ENCODE measurements around the gene OCA2.

The OCA2 gene

DNA sequence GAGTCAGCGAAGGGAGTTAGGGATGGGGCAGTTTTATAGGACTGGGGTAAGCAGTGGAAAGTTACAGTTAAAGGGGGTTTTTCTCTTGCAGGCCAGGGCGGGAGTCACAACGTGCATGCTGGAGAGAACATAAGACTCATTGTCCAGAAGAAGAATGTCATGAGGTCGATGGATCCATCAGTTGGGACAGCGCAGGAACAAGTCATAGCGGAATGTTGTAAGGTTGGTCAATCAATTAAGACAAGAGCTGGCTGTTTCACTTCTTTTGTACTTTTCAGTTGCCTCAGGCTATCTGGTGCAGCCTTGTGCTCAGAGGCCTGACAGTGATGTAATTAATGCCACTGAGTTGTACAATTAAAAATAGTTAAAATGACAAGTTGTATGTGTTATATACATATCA lies 165.6 kb downstream of the OCA2 start:
- no peak for DNase-seq

DNA sequence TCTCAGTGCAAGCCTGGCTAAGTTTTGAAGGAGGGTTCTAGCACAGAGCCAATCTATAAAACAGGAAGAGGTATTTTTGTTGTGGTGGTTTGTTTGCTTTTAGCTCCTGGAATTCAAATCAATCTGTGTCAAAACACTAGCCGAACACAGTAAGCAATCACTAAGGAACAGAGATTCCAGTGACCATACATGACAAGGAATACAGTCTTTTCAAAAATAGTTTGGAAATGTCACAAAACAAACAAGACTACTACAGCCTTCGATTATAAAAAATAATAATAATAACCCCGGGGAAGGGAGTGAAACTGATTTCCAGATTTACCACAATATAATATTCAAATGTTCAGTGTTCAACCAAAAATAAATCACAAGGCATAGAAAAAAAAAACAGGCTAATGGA lies 166.5 kb downstream of the OCA2 start:
- DNase-seq = no peak

DNA sequence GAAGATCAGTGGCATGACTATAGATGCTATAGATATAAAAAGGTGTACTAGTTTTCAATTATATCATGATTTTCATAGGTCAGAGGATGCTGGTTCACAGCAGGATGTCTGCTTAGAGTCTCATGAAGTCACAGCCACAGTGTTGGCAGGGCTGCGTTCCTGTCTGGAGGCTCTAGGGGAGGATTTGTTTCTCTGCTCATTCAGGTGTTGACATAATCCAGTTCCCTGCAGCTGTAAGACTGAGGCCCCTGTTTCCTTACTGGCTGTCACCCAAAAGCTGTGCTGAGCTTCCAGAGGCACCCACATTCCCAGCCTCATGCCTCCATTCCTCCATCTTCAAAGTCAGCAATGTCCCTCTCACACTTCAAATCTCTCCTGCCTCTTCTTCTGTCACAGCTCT lies 170.7 kb downstream of the OCA2 start:
- DNase-seq = no peak

DNA sequence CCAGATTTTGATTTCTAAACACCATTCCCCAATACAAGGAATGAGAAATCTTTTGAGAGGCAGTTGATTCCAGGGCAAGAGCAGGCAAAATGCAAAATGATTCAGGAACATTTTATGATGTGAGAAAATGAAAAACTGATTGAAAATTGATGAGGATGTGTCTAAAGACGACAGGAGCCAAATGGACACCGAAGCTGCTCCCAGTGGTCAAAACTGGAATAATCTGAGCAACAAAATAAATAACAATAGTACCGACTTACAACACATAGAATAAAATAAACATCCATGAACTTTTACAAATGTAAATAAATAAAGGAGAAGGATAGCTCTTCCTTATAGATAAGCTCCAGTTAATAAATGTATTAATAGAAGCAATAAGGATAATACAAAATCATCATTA lies 186.8 kb downstream of the OCA2 start:
- no peak for DNase-seq

DNA sequence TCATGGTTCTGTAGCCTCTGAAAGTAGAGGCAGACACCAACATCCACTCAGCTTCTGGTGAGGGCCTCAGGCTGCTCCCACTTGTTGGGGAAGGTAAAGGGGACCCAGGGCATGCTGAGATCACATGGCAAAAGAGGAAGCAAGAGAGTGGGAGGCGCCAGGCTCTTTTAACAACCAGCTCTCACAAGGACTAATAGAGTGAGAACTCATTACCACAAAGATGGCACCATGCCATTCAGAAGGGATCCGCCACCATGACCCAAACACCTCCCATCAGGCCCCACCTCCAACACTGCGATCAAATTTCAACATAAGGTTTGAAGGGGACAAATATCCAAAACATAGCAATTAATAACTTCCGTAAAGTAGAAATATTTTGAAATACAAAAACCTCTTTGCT lies 192.3 kb downstream of the OCA2 start:
- no peak for DNase-seq

DNA sequence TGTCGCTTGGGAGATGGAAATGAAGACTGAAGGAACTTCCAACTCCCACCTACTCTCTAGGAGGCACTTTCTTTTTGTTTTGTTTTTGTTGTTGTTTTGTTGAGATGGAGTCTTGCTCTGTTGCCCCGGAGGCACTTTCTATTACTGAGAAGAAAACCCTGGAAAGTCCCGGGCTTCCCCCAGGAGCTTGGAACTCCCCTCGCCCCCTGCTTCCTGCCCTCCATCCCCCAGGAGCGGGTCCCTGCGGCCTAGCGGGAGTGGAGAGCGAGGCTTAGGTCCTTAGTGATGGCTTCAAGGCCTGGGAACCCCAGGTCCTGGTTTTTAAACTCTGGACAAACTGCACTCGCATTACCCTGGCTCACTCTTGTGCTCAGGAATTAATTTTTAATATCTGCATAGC lies 195.7 kb downstream of the OCA2 start:
- no peak for DNase-seq

DNA sequence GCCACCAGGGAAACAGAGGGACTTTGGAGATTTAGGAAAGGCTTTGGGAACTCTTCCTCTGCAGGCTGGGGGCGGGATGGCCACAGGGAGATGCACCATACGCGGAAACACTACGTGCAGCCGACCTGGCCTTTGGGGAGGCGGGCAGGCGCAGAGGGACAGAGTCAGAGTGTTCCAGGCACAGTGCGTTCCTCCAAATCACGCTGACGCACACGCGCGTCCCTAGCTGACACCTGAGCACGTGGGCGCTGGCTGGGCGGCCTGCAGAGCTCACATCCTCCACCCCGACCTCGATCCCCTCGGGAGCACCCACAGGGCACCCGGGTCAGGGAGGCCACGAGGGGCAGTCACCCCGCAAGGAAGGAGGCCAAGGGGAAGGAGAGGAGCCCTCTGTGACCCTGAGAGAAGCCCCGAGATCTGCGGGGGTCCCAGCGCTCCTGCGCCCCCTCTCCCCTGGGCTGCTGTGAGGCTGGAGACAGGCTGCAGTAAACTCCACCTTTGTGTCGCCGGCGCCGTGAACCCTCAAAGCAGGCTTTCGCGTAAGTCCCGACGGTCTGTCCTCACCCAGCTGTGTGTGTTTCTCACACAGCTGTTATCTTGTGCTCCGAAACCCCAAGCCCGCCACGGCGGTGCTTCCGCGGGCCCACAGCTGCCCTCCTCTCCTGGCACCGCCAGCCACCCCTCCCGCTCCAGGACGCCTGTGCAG lies 196.3 kb downstream of the OCA2 start:
- DNase-seq = no peak

DNA sequence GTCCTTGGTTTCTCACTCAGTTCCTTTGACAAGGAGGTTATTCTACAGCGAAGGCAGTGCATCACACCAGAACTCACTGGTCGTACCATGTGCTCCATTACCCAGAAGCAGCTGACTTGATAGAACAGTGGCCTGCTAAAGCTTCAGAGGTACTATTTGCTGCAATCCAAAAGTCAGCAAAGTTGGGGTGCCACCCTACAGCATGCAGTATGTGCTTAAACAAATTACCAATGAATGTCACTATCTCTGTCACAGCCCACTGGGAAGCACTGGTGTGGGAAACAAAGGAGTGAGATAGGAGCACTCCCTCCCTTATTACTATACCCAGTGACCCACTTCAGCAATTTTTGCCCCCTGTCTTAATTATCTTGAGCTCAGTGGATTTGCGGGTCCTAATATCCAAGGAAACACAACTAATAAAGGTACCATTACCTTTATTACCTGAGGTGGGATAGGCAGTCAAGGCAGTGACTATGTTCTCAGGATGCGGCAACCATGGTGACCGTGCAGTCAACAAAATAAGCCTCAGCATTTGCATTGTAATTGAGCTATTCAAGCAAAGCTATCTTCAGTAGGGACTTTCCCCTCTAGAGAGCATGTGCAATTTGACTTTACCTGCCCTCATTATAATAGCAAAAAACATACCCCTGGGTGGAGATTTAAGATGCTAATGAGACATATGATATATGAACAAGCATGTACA lies 199.4 kb downstream of the OCA2 start:
- DNase-seq = no peak

DNA sequence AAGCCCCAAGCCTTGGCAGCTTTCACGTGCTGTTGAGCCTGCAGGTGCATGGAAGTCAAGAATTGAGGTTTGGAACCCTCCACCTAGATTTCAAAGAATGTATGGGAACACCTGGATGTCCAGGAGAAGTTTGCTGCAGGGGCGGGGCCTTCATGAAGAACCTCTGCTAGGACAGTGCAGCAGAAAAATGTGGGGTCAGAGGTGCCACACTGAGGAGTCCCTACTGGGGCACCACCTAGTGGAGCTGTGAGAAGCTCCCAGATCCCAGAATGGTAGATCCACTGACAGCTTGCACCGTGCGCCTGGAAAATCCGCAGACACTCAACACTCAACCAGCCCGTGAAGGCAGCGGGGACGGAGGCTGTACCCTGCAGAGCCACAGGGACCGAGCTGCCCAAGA lies 201.6 kb downstream of the OCA2 start:
- DNase-seq = no peak

DNA sequence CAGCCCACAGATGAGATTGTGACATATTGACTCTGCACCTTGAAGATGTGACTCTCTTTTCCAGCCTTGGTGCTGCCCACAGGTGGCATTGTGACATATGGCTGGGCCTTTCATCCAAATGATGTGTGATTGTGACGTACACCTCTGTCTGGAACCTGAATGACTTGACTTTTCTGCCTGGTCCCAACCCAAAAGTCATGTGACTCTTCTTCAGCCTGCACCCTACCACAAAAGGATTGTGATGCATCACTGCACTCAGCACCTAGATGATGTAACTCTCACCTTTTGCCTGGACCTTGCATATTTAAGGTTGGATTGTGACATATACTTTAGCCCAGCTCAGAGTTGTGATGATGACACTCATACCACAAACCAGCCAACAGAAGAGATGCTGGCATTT lies 204.5 kb downstream of the OCA2 start:
- DNase-seq = no peak

DNA sequence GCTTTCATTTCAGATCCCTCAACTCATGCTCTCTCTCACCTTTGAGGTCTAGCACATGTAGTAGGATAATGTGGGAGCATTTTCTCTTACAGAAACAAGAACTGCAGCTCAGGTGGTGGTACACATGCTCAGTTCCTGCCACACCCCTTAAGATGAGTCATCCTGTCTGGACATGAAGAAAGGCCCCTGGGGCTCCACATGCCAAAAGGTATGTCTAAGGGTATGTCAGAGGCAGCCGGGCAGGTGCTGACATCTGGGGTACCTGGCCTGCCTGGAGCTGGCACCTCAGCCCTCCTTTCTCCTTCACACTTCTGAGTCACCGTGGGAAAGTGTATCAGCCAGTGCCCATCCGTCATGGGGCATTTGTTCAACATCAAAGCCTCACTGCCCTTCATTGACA lies 209.9 kb downstream of the OCA2 start:
- no peak for DNase-seq

DNA sequence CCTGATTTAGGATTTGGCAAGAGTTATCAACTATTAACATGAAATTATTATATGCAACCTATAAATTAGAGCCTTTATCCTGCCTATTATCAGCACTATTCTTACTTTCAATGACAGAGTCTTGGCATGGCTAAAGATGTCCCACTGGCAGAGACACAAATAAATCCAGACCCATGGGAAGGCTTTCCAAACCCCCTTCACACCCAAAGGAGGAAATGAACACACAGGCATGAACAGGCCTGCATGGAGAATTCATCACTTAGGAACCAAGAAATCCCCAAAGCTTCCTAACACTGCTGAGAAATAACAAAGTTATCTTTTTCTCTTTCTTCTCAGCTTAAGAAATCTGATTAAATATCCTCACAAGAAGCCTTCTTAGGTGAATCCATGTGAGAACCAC lies 213.9 kb downstream of the OCA2 start:
- no peak for DNase-seq

DNA sequence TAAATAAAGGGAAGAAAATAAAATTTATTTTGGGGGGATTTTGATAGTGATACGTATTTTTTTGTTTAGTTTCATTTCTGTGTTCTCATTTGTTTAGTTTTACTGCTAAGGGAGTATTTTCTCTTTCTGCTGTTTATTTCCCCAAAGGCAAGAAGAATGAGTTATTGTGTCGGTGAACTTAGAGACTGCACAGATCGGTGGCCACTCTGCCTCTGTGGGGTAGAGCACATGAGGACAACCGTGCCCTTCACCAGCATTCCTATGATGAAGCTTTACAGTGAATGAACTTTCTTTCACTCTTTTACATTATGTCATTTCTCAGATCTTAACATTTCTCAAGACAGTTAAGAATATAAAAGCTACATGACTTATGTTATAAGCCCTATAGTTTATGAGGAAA lies 214.4 kb downstream of the OCA2 start:
- DNase-seq = no peak

DNA sequence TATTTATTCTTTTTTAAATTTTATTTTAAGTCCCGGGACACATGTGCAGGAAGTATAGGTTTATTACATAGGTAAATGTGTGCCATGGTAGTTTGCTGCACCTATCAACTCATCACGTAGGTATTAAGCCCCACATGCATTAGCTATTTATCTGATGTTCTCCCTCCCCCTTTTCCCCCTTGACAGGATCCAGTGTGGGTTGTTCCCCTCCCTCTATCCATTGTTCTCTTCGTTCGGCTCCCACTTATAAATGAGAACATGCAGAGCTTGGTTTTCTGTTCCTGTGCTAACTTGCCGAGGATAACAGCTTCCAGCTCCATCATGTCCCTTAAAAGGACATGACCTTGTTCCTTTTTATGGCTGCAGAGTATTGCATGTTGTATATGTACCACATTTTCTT lies 220.3 kb downstream of the OCA2 start:
- DNase-seq = no peak

DNA sequence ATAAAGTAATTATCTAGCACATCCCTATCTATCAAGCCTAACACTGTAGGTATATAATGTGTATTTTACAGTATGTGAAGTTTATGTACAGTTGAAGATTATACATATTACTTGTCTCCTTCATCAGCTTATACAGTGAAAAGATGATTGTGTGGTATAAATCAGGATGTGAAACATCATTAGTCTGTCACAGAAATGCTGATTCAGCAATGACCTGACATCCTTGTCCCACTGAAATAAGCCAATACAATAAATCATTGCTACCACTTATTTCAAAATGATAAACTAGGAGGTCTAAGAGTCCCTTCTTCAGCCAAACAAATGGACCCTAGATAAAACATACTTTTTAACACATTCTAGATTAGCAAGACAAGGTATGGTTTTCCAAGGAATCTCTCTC lies 225.3 kb downstream of the OCA2 start:
- no peak for DNase-seq

DNA sequence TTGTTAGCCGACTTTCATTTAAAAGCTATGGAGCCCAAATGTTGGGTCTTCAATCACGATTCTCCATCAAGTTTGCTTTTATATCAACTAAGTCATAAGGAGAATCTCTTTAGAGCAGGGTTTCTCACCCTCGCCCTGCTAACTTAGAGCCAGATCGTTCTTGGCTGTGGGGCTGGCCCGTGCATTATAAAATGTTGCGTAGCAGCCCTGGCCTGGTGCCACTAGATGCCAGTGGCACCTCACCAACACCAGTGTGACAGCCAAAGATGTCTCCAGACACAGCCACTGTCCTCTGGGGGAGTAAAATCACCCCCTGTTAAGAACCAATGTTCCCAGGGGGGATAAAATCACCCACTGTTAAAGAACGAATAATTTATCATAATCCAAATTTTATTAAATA lies 226.1 kb downstream of the OCA2 start:
- DNase-seq = no peak

DNA sequence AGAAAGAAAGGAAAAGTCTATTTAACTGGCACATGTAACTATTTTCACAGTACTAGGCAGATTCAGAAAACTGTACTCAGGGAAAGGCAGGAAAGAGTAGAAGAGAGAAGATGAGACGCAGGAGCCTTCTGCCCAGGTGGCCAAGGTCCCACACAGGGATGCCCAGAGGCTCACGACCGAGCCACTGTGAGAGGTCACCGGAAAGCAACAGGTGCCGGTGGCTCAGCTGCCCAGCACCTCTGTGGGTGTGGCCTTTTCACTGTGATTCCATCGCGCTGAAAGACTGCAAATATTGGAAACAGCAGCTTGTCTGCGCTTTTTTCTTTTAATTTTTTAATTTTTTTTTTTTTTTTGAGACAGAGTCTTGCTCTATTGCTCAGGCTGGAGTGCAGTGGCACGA lies 226.8 kb downstream of the OCA2 start:
- DNase-seq = no peak

DNA sequence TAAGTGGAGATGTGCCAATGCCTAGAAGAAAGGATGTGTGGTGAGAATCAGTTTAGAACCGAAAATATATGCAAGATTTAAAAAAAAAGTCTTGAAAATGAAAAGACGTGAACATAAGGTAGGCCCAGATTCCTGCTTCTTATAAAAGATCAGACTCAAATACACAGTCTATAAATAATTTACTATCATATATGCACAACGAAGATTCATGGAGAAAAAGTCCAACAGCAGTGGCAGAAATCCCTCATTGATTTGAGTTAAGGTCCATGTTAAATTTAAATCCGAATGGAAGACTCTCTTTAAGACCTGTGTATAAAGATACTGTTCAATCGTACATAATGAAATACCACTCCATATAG lies 227.2 kb downstream of the OCA2 start:
- DNase-seq = no peak

DNA sequence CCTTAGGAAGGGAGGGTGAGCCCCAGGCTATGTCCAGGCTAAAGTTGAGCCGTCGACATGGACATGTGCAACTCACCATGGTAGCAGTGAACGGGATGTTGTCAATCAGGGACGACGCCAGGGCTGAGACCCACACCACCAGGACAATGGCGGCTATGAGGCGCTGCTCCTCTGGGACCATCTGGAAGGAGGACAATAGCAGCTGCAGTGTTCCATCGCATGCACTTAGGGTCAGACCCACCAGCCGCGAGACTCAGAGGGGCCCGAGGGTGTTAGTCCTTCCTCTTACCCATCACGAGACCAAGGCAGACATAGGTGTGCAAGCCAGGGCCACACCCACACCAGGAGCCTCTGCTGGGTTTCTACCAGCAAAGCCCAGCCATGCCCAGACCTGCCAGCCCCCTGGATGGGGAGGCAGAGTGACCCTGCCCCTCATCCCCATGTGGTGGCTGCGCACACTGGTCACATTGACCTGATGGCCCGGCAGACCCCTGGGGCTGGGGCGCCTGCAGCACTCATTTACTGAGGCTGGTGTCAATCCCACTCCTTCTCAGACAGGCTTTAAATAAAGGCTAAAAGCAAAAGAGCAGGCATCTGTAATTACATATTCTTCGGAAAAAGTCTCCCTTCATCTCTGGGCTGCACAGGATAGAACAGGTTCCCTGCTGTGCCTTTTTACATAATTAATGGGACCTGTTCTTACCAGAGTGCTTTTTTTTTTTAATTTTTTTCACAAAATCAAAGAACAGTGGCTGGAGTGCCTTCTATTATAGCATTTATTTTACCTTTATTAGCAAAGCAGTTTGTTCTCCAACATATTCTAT lies 227.8 kb downstream of the OCA2 start:
- no peak for DNase-seq

DNA sequence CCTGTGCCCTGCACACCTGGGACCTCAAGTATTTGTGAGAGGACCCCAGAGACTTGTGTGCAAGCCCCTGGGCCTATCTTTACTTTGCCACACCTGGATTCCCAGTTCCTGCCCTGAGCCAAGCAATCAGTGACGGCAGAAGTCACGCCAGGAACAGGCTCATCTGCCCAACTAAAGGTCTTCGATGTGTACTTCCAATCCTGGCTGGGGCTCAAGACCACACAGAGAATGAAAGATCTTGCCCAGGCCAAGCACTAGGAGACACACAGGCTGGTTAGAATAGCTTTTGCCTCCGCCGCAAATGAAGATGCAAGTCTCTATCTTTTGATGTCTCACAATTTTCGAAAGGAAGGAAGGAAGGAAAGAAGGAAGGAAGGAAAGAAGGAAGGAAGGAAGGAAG lies 228.8 kb downstream of the OCA2 start:
- no peak for DNase-seq

DNA sequence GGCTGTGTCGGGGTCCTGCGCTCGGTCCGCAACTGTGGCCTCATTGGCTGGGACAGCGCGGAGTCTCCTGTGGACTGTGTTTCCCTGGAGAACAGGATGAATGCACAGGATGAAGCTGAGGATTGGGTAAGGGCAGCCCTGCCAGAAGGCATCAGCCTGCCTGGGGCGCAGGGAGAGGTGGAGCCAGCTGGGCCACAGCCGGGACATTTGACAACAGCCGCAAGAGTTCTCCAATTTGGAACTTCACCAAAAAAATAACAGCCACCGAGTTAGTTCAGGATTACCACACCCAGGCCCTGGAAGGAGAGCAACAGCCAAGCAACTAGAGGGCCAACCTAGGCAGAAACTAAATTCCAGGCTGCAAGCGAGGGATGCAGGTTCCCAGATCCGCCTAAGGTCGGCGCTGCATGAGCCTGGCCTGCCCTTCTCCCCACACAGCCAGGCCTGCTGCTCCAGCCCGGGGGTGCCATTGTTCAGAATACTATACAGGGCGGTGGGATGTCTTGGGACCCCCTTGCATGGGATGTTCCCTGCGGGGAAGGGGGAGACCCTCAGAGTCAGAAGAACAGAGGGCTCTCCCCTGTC lies 229.3 kb downstream of the OCA2 start:
- DNase-seq = no peak

DNA sequence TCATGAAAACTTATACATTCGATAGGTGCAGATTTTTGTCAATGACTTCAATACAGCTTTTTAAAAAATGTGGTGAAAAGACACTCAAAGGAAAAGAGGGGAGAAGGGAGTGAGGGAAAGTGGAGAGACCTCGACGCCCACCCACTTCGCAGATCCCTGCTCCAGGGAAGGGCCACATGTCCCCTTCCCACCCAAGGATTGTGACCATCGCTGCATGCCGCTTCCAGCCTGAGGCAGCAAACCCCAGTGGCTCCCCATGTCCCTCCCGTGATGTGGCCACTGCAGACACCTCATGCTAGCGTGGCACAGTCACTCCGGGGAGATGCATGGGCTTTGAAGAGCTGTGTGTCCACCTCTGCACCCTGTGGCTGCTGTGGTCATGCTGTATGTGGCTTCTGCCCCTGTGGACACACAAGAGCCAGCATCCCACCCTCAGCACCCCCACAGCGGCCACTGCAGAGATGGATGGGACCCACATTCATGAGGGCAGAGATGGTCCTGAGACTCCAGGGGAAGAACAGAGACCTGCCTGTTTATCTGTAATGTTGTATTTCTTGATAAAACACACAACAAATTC lies 230.2 kb downstream of the OCA2 start:
- no peak for DNase-seq

DNA sequence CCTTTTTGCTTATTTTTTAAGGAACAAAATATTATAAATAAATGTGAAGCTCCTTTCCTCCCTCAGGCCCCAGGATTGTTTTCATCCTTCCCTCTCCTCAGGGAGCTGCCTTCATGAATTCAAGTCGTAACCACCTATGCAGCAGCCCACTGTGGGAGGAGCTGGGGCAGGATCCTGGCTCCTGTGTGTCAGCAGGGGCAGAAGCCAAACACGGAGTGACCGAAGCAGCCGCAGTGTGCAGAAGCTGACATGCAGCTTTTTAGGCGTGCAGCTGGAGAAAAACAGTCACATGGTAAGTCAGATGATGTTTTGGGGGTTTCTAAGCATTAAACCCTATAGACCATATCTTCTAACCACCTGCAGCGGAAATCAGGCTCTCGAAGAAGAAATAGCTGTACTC lies 231.3 kb downstream of the OCA2 start:
- no peak for DNase-seq
